Muscle layer of duodenum (tissue), 2 donors: ENCODE data around the gene COPS2.
"Not testable (repeated sequence)": the region's sequence is repeated elsewhere in the genome, so short reads cannot be mapped to it uniquely, and the experiment has no call there.

Experiments used
- H3K27ac ChIP-seq: one replicate; pipeline ENCODE4 v1.7.0; 2013; ENCODE audit warnings: mild to moderate bottlenecking, low read length
- H3K27me3 ChIP-seq: one replicate; pipeline ENCODE4 v1.7.0; 2013; ENCODE audit warnings: low read depth, mild to moderate bottlenecking, control low read depth, low read length
- H3K36me3 ChIP-seq, 2 donors: one replicate each; pipeline ENCODE4 v1.7.0; 2013; ENCODE audit warnings: low read length in 2 of 2, control low read depth in 1 of 2, mild to moderate bottlenecking in 1 of 2; ENCODE audit not compliant: insufficient read depth in 2 of 2, control insufficient read depth in 1 of 2
- H3K4me1 ChIP-seq, 2 donors: one replicate each; pipeline ENCODE4 v1.7.0; 2013; ENCODE audit warnings: low read length in 2 of 2, mild to moderate bottlenecking in 2 of 2, control low read depth in 1 of 2, moderate library complexity in 1 of 2; ENCODE audit not compliant: insufficient read depth in 2 of 2, control insufficient read depth in 1 of 2
- H3K4me3 ChIP-seq, 2 donors: one replicate each; pipeline ENCODE4 v1.7.0; 2013; ENCODE audit warnings: low read length in 2 of 2, low read depth in 1 of 2, mild to moderate bottlenecking in 1 of 2
- H3K9me3 ChIP-seq, 2 donors: one replicate each; pipeline ENCODE4 v1.7.0; 2013; ENCODE audit warnings: low read length in 2 of 2, control low read depth in 1 of 2, mild to moderate bottlenecking in 1 of 2; ENCODE audit not compliant: control insufficient read depth in 1 of 2
- donor health status: healthy.

COPS2 gene

DNA sequence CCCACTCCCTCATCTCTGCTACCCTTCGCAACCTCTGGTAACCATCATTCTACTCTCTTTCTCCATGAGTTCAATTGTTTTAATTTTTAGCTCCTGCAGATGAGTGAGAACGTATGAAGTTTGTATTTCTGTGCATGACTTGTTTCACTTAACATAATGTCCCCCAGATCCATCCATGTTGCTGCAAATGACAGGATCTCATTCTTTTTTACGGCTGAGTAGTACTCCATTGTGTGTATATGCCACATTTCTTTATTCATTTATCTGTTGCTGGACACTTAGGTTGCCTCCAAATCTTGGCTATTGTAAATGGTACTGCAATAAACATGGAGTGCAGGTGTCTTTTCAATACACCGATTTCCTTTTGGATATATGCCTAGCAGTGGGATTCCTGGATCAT lies 26.7 kb upstream of the COPS2 start:
- H3K4me3 ChIP-seq, result no peak overlapping the region
- no peak overlapping the region for H3K27ac ChIP-seq
- H3K36me3 ChIP-seq, result no peaks in the 10 kb centered on the region
- H3K9me3 ChIP-seq, result no peaks in the 10 kb centered on the region
- H3K27me3 ChIP-seq, result no peaks in the 10 kb centered on the region
- no peaks in the 10 kb centered on the region for H3K4me1 ChIP-seq

DNA sequence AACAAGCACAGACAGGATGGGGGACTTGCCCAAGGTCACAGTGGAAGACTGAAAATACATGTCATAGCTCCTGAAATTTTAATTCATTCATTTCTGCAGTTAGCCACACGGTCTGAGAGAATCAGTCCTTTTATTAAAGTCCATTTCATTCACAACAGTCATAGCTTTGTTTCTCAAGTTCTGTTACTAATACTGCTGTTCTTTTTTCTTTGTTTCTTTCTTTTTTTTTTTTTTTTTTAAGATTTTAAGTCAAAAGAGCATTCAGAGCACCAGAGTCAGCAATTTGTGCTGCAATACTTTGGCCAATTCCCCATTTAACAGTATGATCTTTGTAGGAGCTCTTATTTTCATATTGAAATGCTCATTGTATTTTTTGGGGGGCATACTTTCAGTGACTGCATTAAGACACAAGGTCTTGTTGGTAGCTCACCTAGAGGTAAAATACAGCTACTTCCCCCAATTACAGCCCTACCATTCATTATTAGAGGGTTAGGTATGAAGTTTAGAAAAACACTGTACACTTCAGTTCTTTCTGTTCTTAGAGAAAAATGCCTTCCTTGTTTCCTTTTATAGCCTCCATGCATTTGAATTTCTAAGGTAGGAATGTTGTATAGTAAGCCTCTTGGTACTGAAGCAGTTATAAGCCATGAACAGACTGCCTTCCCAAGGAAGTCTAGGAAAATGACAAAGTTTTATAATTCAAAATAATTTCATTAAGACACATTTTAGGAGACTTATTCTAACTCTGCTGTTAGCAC lies 24.2 kb upstream of the COPS2 start:
- Histone ChIP-seq H3K27me3 (no peaks in the 10 kb centered on the region), H3K4me3 (no peak overlapping the region), H3K4me1 (no peaks in the 10 kb centered on the region), H3K36me3 (no peaks in the 10 kb centered on the region), H3K9me3 (no peaks in the 10 kb centered on the region), H3K27ac (no peak overlapping the region)

DNA sequence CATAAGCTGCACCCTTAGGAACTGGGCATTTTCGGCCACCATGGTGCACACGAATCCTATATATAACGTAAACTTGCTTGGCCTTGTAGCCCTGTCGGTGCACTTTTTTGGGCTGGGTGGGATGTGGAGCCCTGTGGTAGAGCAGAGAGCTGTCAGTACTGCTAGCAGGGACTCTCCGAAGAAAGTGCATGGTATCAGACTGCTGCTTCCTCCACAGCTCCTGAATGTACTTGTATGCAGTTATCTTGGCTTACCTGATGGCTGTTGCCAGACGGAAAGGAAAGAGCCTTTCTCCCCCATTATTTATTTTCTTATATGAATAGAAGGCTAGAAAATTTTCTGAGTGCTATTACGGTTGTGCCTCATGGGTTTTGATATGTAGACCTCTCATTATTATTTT lies 23.1 kb upstream of the COPS2 start:
- Histone ChIP-seq H3K4me3 (no peak overlapping the region), H3K4me1 (no peaks in the 10 kb centered on the region), H3K9me3 (no peaks in the 10 kb centered on the region), H3K27me3 (no peaks in the 10 kb centered on the region), H3K27ac (no peak overlapping the region), H3K36me3 (no peaks in the 10 kb centered on the region)

GRCh38 chr15:49175582-49176397 lies 20.4 kb upstream of the COPS2 start:
- H3K36me3 ChIP-seq, H3K27me3 ChIP-seq, H3K9me3 ChIP-seq, H3K27ac ChIP-seq, H3K4me3 ChIP-seq, H3K4me1 ChIP-seq: not testable (repeated sequence)

- Histone ChIP-seq H3K4me1 (peaks cover 4 to 6% of the 10 kb centered on the region in 2 donors), H3K9me3 (no peaks in the 10 kb centered on the region), H3K36me3 (no peaks in the 10 kb centered on the region), H3K27me3 (no peaks in the 10 kb centered on the region), H3K4me3 (no peak overlapping the region), H3K27ac (no peak overlapping the region)
Measured at GRCh38 chr15:49174902-49175301, 19.5 kb upstream of the COPS2 start.

DNA sequence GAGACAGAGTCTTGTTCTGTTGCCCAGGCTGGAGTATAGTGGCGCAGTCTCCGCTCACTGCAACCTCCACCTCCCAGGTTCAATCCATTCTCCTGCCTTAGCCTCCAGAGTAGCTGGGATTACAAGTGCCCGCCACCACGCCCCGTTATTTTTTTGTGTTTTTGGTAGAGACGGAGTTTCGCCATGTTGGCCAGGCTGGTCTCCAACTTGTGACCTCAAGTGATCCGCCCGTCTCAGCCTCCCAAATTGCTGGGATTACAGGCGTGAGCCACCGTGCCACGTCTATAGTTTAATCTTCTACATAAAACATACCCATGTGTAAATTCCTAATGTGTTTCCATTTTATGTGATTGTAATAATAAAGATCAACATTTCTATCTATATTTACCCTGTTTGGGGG lies 16.4 kb upstream of the COPS2 start:
- H3K4me1 ChIP-seq, result peaks cover 4 to 6% of the 10 kb centered on the region in 2 donors
- H3K9me3 ChIP-seq, result no peaks in the 10 kb centered on the region
- no peaks in the 10 kb centered on the region for H3K27me3 ChIP-seq
- H3K27ac ChIP-seq, result no peak overlapping the region
- H3K36me3 ChIP-seq, result no peaks in the 10 kb centered on the region
- no peak overlapping the region for H3K4me3 ChIP-seq

- Histone ChIP-seq H3K4me1 (peaks cover 4 to 6% of the 10 kb centered on the region in 2 donors), H3K27me3 (no peaks in the 10 kb centered on the region), H3K27ac (peak within 1 kb of the TSS; percentile 89)
Measured at GRCh38 chr15:49169880-49170597, 14.6 kb upstream of the COPS2 start, which contains the start of gene GALK2. Gene GALK2, plus strand, starts transcription at chr15:49170247. Its CDS starts 76 bp downstream, at chr15:49170323.

DNA sequence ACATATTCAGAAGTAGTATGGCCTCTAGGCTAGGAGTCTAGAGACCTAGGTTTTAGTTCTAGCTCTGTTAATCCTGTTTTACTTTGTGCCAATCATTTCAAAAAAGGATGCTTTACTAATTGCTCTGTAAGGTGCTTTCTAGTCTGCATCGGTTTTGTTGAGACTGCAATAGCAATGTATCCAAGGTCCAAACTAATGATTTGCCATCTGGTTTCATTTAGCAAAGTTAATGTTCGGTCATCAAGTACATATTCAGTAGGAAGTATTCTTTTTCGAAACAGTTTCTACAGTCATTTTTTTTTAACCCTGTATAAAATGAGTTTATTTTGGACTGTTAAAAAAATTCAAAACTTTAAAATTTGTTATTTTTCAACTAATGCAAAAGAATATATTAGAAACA lies 12.6 kb upstream of the COPS2 start:
- H3K4me3 ChIP-seq, result no peak overlapping the region
- H3K27ac ChIP-seq, result no peak overlapping the region
- no peaks in the 10 kb centered on the region for H3K9me3 ChIP-seq
- H3K27me3 ChIP-seq, result no peaks in the 10 kb centered on the region
- H3K36me3 ChIP-seq, result peaks cover 0 to 4% of the 10 kb centered on the region in 2 donors
- peaks cover 4 to 6% of the 10 kb centered on the region in 2 donors for H3K4me1 ChIP-seq

More at GRCh38 chr15:49169880-49170597, 14.6 kb upstream of the COPS2 start, which contains the start of gene GALK2:
- Histone ChIP-seq H3K4me3 (peak within 1 kb of the TSS; percentile 59 to 78), H3K36me3 (no peaks in the 10 kb centered on the region), H3K9me3 (no peaks in the 10 kb centered on the region)

GRCh38 chr15:49164865-49165264 lies 9.5 kb upstream of the COPS2 start:
- Histone ChIP-seq H3K27me3 (no peaks in the 10 kb centered on the region), H3K9me3 (no peaks in the 10 kb centered on the region), H3K36me3 (peaks cover 0 to 15% of the 10 kb centered on the region in 2 donors), H3K27ac (no peak overlapping the region), H3K4me3 (no peak overlapping the region), H3K4me1 (no peaks in the 10 kb centered on the region)

GRCh38 chr15:49163678-49164077 lies 8.3 kb upstream of the COPS2 start:
- H3K27me3 ChIP-seq, result no peaks in the 10 kb centered on the region
- no peaks in the 10 kb centered on the region for H3K9me3 ChIP-seq
- no peaks in the 10 kb centered on the region for H3K4me1 ChIP-seq
- H3K27ac ChIP-seq, result no peak overlapping the region
- H3K36me3 ChIP-seq, result peaks cover 0 to 15% of the 10 kb centered on the region in 2 donors
- H3K4me3 ChIP-seq, result no peak overlapping the region
